WERI-Rb-1 (cell line): ENCODE data around the gene C11orf65.

ENCODE experiments used
- DNase-seq: peaks from one replicate; pipeline ENCODE4 v3.0.0-alpha.2; 2020
- H3K27ac ChIP-seq: fragments of 250-450 bp; sonication (Bioruptor Pico); 2 replicates; pipeline ENCODE4 v1.5.1; 2020; ENCODE audit warnings: mild to moderate bottlenecking, moderate library complexity
- H3K27me3 ChIP-seq: fragments of 250-450 bp; sonication (Bioruptor Pico); 2 replicates; pipeline ENCODE4 v1.5.1; 2021; ENCODE audit warnings: mild to moderate bottlenecking, low read depth, moderate library complexity; ENCODE audit not compliant: insufficient read depth, severe bottlenecking
- H3K36me3 ChIP-seq: fragments of 250-450 bp; sonication (Bioruptor Pico); 2 replicates; pipeline ENCODE4 v1.5.1; 2020; ENCODE audit warnings: mild to moderate bottlenecking, moderate library complexity
- H3K4me3 ChIP-seq: 2 replicates; pipeline ENCODE4 v1.5.1; 2011; ENCODE audit warnings: low read depth, mild to moderate bottlenecking, control low read depth, low read length
- H3K9me3 ChIP-seq: fragments of 250-450 bp; sonication (Bioruptor Pico); 2 replicates; pipeline ENCODE4 v1.5.1; 2021; ENCODE audit warnings: mild to moderate bottlenecking, moderate library complexity; ENCODE audit not compliant: severe bottlenecking
- CTCF ChIP-seq: IDR thresholded peaks from 2 replicates; pipeline ENCODE4 v1.5.1; 2011; ENCODE audit warnings: low read depth, mild to moderate bottlenecking, control low read depth, inconsistent platforms, low read length

C11orf65 gene

GRCh38 chr11:108508653-108509593 lies 41.6 kb upstream of the C11orf65 start:
- peaks cover 2% of the 10 kb centered on the region for H3K36me3 ChIP-seq
- peaks cover 2% of the 10 kb centered on the region for H3K9me3 ChIP-seq
- H3K4me3 ChIP-seq = no peak overlapping the region
- no peak overlapping the region for H3K27ac ChIP-seq
- no peak for TF ChIP-seq CTCF
- DNase-seq = no peak
- no peaks in the 10 kb centered on the region for H3K27me3 ChIP-seq

GRCh38 chr11:108501396-108501795 lies 34.1 kb upstream of the C11orf65 start:
- H3K9me3 ChIP-seq = no peaks in the 10 kb centered on the region
- H3K4me3 ChIP-seq = no peak overlapping the region
- no peak for DNase-seq
- no peaks in the 10 kb centered on the region for H3K27me3 ChIP-seq
- no peaks in the 10 kb centered on the region for H3K36me3 ChIP-seq
- TF ChIP-seq CTCF = no peak
- no peak overlapping the region for H3K27ac ChIP-seq

- DNase-seq = no peak
- TF ChIP-seq CTCF = no peak
These were observed 33.4 kb upstream of the C11orf65 start for GRCh38 chr11:108500721-108501120.

GRCh38 chr11:108500169-108500568 lies 32.8 kb upstream of the C11orf65 start:
- no peaks in the 10 kb centered on the region for H3K9me3 ChIP-seq
- H3K27me3 ChIP-seq = no peaks in the 10 kb centered on the region
- H3K27ac ChIP-seq = no peak overlapping the region
- TF ChIP-seq CTCF = no peak
- H3K4me3 ChIP-seq = no peak overlapping the region
- no peak for DNase-seq
- no peaks in the 10 kb centered on the region for H3K36me3 ChIP-seq

More at GRCh38 chr11:108500721-108501120, 33.4 kb upstream of the C11orf65 start:
- Histone ChIP-seq H3K9me3 (no peaks in the 10 kb centered on the region), H3K27ac (no peak overlapping the region), H3K27me3 (no peaks in the 10 kb centered on the region), H3K4me3 (no peak overlapping the region), H3K36me3 (no peaks in the 10 kb centered on the region)

GRCh38 chr11:108498816-108499408 lies 31.6 kb upstream of the C11orf65 start:
- Histone ChIP-seq H3K27me3 (no peaks in the 10 kb centered on the region), H3K9me3 (no peaks in the 10 kb centered on the region), H3K4me3 (peak overlapping the region; percentile 78), H3K36me3 (no peaks in the 10 kb centered on the region), H3K27ac (peak overlapping the region; percentile 94)
- DNase-seq = no peak
- no peak for TF ChIP-seq CTCF
